ENCODE data around the gene OOSP1. TPM values are rescaled to one million over a fixed set of nuclear protein-coding genes. Genes with fewer than 3 reads are reported as not detected.

The OOSP1 gene
- total and polyA plus RNA-seq, 2 of the 8 experiments (the other 6 are each of a cell fraction or from before 2014, with no cell fraction given) = not detected

DNA sequence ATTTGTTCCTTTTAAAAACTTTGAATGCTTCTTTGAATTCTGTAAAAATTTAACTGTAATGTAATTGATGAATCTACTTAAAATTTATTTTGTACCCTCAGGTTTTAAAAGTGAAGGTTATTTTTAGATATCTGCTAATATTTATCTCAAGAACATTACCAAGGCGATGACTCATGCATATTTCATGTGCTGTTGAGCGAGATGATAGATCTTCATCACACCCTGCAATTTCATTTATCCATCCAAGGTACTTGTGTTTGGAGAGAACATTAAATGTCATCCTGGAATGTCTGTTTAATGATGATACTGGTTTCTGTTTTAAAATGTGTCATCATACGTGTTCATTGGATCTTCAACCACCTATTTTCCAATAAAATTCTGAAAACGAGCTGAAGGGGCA, 18.9 kb downstream of the OOSP1 start (continued):
- TF ChIP-seq CHD7 (IDR thresholded peaks at IDR 0.05; ENCODE audit: insufficient replicate concordance, low read length) = no peak
- no peak for TF ChIP-seq TAF7 (optimal IDR thresholded peaks at IDR 0.05; ENCODE audit: borderline replicate concordance, low read depth, low read length)
- no peak for TF ChIP-seq FOSL1 (IDR thresholded peaks at IDR 0.05; ENCODE audit: insufficient read depth, low read depth, low read length)
- TF ChIP-seq SUZ12 (IDR thresholded peaks at IDR 0.05; ENCODE audit: low read length) = no peak
- TF ChIP-seq MAFK (IDR thresholded peaks at IDR 0.05; ENCODE audit: low read depth, low read length) = no peak

Measured in H1 (cell line).